Stimulated activated CD4-positive, alpha-beta T cell treated with anti-CD3 and anti-CD28 coated beads, Interleukin-4, amount 100 ng/mL, for 1 hour (primary cell): ENCODE results near the gene CLIC1.

Source experiments
- DNase-seq: peaks from one replicate; pipeline ENCODE4 v3.0.0-alpha.2; 2020

Gene CLIC1

DNA sequence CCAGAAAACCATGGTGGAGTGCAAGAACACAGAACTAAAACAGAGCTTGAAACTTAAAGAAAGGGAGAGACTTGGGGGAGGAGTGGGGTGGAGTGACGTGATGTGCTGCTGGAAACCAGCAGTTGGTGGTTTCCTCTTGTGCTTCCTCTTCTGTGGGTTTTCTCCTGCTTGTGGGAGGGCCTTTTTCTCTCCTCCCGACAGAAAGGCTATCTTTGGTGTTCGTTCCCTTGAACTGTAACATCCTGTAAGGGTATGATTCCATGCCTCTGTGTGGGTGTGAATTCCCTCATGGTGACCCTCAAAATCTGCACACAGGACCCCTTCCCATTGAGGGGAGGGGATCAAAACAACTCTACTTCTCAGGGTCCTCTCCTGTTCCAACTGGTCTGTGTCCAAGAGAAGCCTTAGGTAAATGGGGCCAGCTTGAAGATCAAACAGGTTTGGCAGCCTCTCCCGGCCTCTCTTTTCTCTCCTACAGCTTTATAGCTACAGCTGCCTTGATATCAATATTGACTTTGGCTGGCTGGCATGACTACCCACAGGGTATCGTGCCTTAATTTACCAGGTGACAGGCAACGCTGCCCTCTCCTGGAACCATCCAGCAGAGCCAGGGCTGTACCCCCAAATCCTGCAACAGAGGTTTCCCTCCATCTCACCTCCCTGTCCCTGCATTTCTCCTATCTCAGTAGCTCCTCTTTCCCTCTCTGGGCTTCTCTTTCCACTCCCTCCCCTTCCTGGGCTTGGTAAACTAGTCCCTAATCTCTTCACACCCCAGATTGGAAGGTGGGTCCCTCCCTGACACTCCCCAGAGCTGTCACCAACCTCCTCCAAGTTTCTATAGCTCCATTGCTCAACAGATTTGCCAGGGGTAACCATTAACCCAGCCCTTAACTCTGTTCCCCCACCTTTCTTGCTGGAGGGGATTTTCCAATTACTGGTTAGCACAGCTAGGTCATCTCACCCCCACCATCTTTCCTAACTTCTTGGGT is 2.0 kb upstream of the CLIC1 start:
- peak; percentile 53 for DNase-seq

DNA sequence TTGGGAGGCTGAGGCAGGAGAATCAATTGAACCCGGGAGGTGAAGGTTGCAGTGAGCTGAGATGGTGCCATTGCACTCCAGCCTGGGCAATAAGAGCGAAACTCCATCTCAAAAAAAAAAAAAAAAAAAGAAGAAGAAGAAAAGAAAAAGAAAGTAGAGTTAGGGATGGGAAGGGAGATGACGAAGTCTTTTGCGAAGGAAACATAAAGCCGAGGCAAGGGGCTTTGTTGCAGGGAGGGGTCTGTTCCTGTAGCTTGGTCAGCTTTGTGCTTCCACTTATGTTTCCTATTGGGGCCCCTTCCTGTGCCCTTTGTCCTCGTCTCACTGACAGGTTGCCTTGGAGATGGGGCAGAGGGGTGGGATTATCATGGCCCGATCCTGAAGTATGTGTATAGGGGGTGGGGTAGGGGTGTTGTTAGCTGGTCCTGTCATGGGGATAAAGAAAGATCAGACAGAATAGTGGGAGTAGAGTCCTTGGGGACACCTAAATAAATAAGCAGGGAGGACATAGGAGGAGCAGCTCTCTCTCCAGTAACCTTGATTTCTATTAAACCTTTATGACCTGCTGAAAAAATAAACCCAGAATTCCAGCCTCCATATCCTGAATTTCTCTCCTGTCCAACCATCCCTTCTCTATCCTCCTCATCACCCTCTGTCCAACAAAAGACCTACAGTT is 1.1 kb upstream of the CLIC1 start:
- no peak for DNase-seq

DNA sequence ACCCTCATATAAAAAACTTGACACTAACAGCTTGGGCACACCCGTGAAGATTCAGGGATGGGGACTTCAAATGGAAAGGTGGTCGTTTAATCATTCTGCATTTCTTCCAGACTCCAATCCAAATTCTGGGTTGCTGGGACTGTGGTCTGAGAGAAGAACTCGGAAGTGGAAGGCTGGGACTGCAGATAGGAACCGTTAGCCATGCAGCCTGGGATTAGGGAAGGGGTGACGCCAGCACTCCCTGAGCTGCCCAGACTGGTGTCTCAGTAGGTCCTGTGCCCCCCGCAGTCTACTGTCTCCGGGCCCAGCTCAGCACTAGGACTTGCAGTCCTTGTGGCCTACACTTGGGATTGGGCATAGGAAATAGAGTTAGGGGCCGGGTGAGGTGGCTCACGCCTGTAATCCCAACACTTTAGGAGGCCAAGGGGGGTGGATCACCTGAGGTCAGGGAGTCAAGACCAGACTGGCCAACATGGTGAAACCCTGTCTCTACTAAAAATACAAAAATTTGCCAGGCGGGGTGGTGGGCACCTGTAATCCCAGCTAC is 511 bp upstream of the CLIC1 start:
- no peak for DNase-seq

DNA sequence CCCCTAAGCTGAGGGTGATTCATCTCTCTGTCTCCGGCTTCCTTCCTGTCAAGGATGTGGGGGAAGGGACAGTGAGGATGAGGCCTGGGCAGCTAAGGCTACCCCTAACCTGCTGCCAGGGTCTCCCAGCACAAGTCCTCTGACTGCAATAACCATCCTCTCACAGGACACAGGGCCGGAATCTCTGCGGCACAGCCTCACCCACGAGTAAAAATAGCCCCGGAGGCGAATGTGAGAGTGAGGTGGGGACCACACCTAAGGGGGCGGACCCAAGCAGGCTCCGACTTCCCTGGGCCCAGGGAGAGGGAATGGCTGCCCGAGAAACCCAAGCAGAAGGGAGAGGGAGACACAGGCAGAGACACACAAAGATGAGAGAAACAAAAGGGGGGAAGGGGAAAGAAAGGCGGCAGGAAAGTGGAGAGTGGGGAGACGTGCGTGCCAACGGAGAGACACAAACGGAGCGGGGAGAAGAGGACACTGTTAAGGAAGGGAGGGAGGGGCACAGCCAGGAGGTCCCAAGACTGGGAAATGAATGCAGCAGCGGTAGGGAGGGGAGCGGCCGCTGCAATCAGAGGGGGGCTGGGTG is 1.4 kb downstream of the CLIC1 start:
- peak; percentile 43 for DNase-seq

GRCh38 chr6:31734247-31734820 is 2.0 kb downstream of the CLIC1 start:
- no peak for DNase-seq

DNA sequence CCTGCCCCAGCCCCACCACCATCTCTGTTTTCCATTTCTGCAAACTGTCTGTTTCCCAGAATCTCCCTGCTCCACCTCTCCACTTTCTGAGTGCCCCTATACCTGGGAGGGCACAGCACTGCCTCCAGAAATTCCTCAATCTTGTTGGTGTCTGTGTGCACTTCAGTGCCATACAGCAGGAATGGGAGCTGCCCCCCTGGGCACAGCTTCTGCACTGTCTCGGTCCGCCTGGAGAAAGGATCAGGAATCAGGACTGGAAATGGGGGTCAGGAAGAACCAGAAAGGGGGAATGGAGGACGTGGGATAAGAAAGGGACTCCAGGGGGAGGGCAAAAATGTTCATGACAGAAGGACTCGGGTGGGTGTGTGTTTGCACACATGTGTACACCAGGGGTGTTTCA is 2.6 kb downstream of the CLIC1 start:
- no peak for DNase-seq

GRCh38 chr6:31732029-31732428 is 4.3 kb downstream of the CLIC1 start:
- no peak for DNase-seq

DNA sequence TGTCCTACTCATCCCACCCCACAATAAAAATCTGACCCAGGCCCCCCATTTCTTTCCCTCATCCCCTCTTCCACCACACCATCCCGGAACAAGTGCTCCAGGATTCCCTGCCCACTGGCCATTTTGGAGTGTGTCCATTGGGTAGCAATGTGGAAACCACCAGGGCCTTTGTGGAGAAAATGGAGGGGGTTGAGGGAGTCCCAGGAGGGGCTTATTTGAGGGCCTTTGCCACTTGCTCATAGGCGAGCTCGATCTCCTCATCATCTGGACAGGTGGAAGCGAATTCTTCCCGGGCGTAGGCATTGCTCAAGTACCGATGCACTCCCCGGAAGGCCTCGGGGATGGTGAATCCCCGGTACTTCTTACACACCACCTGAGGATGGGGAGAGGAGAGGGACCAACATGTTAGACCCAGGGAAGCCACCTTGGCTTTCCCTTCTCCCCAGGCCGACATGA is 5.7 kb downstream of the CLIC1 start:
- no peak for DNase-seq

GRCh38 chr6:31729979-31730630 is 6.2 kb downstream of the CLIC1 start:
- DNase-seq, result peak; percentile 68

- peak; percentile 78 for DNase-seq
Measured at GRCh38 chr6:31729515-31729978, 6.8 kb downstream of the CLIC1 start.

GRCh38 chr6:31728767-31729514 is 7.4 kb downstream of the CLIC1 start, which contains the start of gene DDAH2:
TSS of gene DDAH2 (minus strand) at chr6:31729299. CDS start at chr6:31729161, 138 bp downstream.
- no peak for DNase-seq

DNA sequence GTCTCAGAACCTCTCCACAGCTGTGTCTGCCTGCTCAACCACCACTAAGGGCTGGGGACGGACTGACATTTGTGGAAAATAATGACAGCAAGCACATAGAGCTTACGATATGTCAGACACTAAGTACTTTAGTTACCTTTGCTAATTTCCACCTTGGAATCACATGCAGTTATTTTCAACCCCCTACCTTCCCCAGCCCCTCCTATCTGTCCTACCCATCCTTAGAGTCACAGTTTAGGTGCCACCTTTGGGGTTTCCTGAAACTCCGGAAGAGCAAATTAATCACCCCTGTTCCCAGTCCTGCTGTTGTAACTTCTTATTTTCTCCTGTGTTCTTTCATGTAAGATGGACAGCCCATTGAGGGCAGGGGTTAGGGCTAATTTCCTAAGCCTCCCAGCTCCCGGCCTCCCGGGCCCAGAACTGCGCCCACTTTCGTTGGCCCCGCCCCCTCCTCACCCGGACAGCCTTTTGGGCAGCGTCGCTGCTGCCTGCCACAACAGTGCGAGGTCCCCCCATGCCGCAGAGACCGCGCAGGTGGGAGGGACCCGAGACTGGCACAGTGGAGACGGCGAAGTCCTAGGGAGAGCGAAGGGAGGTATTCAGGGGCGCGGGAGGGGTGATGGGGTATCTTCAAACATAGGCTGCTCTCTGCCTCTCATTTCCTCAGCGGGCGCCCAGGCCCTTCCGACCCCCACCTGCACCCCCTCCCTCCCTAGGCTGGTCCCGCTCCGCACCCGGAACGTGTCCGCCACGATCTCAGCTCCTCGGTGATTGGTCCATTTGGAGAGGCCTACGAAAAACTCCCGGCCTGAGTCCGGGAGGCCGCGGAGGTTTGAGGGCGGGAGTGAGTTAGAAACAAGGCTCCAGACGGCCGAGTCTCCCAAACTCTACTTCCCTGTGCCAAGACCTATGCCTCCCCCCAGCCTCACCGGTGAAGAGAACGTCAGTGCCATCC is 8.3 kb downstream of the CLIC1 start:
- DNase-seq, result no peak

DNA sequence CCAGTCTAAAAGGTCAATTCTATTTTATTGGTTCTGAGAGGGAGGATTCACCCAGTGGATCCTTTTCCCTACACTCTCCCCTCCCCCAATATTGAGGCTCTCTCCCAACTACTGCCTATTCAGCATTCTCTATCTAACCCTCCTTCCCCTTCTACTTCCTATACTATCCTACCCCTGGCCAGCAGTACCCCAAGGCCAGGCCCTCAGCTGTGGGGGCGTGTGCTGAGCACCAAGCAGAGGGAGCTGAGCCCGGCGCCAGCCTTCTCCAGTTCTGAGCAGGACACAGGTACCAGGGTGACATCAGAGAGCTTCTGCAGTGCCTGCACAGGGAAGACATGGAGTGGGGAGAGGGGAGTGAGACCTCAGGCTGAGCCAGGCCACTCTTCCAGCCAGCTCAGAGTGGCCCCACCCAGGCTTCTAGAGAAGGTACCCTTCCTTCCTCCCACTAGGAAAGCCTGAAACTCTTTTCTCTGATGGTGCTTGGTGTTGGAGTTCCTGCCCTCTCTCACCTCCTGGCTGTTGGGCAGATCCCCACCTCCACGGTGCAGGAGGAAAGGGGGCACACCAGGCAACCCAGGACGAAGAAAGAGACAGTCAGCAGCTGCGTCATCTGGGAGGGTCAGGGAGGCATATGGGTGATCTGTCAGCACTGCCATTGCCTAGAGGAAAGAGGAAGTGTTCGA is 9.2 kb downstream of the CLIC1 start:
- DNase-seq, result no peak

DNA sequence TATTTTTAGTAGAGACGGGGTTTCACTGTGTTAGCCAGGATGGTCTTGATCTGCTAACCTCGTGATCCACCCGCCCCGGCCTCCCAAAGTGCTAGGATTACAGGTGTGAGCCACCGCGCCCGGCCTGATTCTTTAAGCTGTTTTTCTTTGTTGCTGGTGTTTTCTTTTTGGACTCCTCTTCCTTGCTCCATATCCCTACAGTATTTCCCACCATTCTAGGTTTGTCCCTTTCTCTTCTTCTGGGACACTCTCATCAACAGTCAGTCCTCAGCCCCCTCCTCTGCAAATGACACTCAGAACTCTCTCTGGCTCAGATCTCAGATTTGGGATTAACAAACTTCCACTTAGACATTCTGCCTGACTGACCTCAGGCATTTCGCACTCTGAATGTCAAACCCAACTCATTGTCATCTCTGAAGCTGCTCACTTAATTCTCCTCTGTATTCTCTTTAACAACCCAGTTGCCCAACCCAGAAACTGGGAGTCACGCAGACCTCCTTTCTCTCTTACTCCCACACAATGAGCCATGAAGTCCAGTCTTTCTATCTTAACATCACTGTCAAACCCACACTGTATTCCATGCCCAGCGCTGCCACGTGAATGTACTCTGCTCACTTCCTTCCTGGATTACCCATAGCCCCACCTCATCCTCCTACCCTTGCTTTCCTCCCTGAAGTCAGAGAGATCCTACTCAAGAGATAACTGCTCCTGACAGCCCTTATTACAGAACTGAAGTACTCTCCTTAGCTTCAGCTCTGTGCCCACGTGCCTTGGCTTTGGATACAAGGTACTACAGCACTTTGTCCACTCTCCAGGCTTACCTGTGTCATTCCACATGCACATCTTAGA is 10.6 kb downstream of the CLIC1 start:
- DNase-seq, result no peak

- DNase-seq, result no peak
Measured at GRCh38 chr6:31723980-31724691, 12.2 kb downstream of the CLIC1 start.

GRCh38 chr6:31723245-31723979 is 12.9 kb downstream of the CLIC1 start, which contains the start of gene MPIG6B:
TSS of gene MPIG6B (plus strand) at chr6:31723373. CDS start at chr6:31723384, 11 bp downstream.
- no peak for DNase-seq

- no peak for DNase-seq
Measured at GRCh38 chr6:31722173-31722572, 14.2 kb downstream of the CLIC1 start.
